Amniotic epithelial cell (primary cell): Measurements from ENCODE around the gene UGT1A10.

Source experiments
- DNase-seq: peaks from one replicate; pipeline ENCODE4 v3.0.0-alpha.2; 2010; ENCODE audit warnings: low read depth

Gene UGT1A10

DNA sequence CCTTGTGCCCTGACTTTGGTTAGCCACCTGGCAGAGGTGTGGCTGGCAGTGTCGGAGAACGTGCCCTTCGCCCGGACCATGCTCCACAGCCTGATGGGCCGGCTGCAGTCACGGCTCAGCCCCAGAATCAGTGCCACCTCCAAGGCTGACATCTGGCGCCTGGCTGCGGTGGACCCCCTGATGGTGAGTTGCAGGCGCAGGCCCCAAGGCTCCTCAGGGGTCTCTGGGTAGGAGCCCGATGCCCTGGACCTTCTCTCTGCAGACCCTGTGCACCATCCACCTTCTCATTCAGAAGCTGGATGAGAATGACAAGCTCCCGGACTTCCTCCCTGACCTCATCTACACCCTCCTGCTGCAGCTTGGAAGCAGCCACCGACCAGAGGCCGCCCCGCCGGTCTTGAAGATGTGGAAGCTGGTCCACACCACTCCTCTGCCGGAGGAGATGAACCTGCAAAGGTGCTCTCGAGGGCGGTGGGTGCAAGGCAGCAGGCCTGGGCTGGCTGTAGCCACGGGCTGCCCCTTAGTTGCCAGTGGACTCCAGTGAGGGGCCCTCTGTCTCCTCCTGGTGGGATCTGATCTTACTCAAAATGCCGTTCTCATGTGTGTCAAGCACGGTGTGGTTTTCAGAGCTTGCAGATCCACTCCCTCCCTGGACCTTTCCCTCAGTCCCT lies 186.0 kb downstream of the UGT1A10 start:
- DNase-seq = no peak
